WTC11 (cell line): ENCODE results near the gene BNIP1. TPM values are rescaled to one million over a fixed set of nuclear protein-coding genes. Genes with fewer than 3 reads are reported as not detected.

ENCODE experiments used
- ATAC-seq: fragments of 200-7000 bp; cut with Tn5 transposase; 2 replicates; pipeline ENCODE4 v1.10.0; 2021; ENCODE audit warnings: mild to moderate bottlenecking, moderate library complexity
- CTCF ChIA-PET: fragments of 300-600 bp; sonication (Branson Sonifier 250); formaldehyde crosslinking; loops from one replicate; lab custom pipeline; 2021; ENCODE audit warnings: antibody characterized with exemption; lab: Charles Lee
- POLR2A ChIA-PET: fragments of 350-600 bp; sonication (Branson Sonifier 250); formaldehyde crosslinking; loops from one replicate; lab custom pipeline; 2021; ENCODE audit warnings: antibody characterized with exemption; lab: Charles Lee
- DNase-seq: peaks from one replicate; pipeline ENCODE4 v3.0.0; 2021; ENCODE audit warnings: low spot score
- H3K27ac Mint-ChIP-seq: 2 replicates; pipeline ENCODE4 v1.8.0; 2021; ENCODE audit warnings: mixed read lengths
- H3K27me3 Mint-ChIP-seq: 2 replicates; pipeline ENCODE4 v1.8.0; 2021; ENCODE audit warnings: low read depth, mild to moderate bottlenecking, moderate library complexity, mixed read lengths
- H3K36me3 Mint-ChIP-seq: 2 replicates; pipeline ENCODE4 v1.8.0; 2021; ENCODE audit warnings: mixed read lengths
- H3K4me1 Mint-ChIP-seq: 2 replicates; pipeline ENCODE4 v1.8.0; 2022; ENCODE audit warnings: mixed read lengths
- H3K4me3 Mint-ChIP-seq: 2 replicates; pipeline ENCODE4 v1.8.0; 2021; ENCODE audit warnings: mild to moderate bottlenecking, moderate library complexity, mixed read lengths
- H3K9me3 Mint-ChIP-seq: 2 replicates; pipeline ENCODE4 v1.8.0; 2021; ENCODE audit warnings: mixed read lengths
- ATF3 ChIP-seq: sonication (generic); formaldehyde crosslinking; conservative IDR thresholded peaks from 2 replicates; pipeline ENCODE4 v1.8.1; 2022; ENCODE audit warnings: mild to moderate bottlenecking, missing genetic modification reagents
- CTCF ChIP-seq: fragments of 200-600 bp; IDR thresholded peaks from 2 replicates; pipeline ENCODE4 v1.8.0; 2022; ENCODE audit warnings: antibody characterized with exemption
- ELF4 ChIP-seq: sonication (generic); formaldehyde crosslinking; IDR thresholded peaks from 2 replicates; pipeline ENCODE4 v1.8.1; 2022; ENCODE audit warnings: low read depth, mild to moderate bottlenecking, moderate library complexity, missing genetic modification reagents
- ESRRA ChIP-seq: sonication (generic); formaldehyde crosslinking; IDR thresholded peaks from 2 replicates; pipeline ENCODE4 v1.8.1; 2022; ENCODE audit warnings: mild to moderate bottlenecking, missing genetic modification reagents, borderline replicate concordance
- ETV6 ChIP-seq: sonication (generic); formaldehyde crosslinking; IDR thresholded peaks from 2 replicates; pipeline ENCODE4 v1.8.1; 2022; ENCODE audit warnings: mild to moderate bottlenecking, missing genetic modification reagents
- FOXK1 ChIP-seq: sonication (generic); formaldehyde crosslinking; IDR thresholded peaks from 2 replicates; pipeline ENCODE4 v1.8.0; 2022; ENCODE audit warnings: mild to moderate bottlenecking, moderate library complexity, missing genetic modification reagents
- FOXP1 ChIP-seq: sonication (generic); formaldehyde crosslinking; IDR thresholded peaks from 2 replicates; pipeline ENCODE4 v1.8.0; 2022; ENCODE audit warnings: missing genetic modification reagents, mild to moderate bottlenecking, moderate library complexity, borderline replicate concordance
- HMGA2 ChIP-seq: fragments of 250-450 bp; sonication (Bioruptor Pico); IDR thresholded peaks from 2 replicates; pipeline ENCODE4 v1.4.0; 2021; ENCODE audit warnings: mild to moderate bottlenecking, moderate library complexity
- KAT7 ChIP-seq: sonication (generic); formaldehyde crosslinking; IDR thresholded peaks from 2 replicates; pipeline ENCODE4 v1.8.1; 2023; ENCODE audit warnings: missing genetic modification reagents, mild to moderate bottlenecking, borderline replicate concordance
- NFE2L1 ChIP-seq: sonication (generic); formaldehyde crosslinking; IDR thresholded peaks from 2 replicates; pipeline ENCODE4 v1.8.1; 2023; ENCODE audit warnings: missing genetic modification reagents
- NR1H2 ChIP-seq: sonication (generic); formaldehyde crosslinking; IDR thresholded peaks from 2 replicates; pipeline ENCODE4 v1.9.0; 2021; ENCODE audit warnings: mild to moderate bottlenecking, moderate library complexity, missing genetic modification reagents
- PREB ChIP-seq: sonication (generic); formaldehyde crosslinking; IDR thresholded peaks from 2 replicates; pipeline ENCODE4 v1.8.1; 2022; ENCODE audit warnings: mild to moderate bottlenecking, missing genetic modification reagents, moderate library complexity, borderline replicate concordance
- USF2 ChIP-seq: sonication (generic); formaldehyde crosslinking; IDR thresholded peaks from 2 replicates; pipeline ENCODE4 v1.8.1; 2023; ENCODE audit warnings: mild to moderate bottlenecking, missing genetic modification reagents, moderate library complexity
- ZBTB21 ChIP-seq: sonication (generic); formaldehyde crosslinking; IDR thresholded peaks from 2 replicates; pipeline ENCODE4 v1.8.1; 2023; ENCODE audit warnings: mild to moderate bottlenecking, missing genetic modification reagents, borderline replicate concordance
- ZNF263 ChIP-seq: sonication (generic); formaldehyde crosslinking; IDR thresholded peaks from 2 replicates; pipeline ENCODE4 v1.8.1; 2022; ENCODE audit warnings: low read depth, mild to moderate bottlenecking, moderate library complexity, missing genetic modification reagents
- ZNF396 ChIP-seq: fragments of 250-450 bp; sonication (Bioruptor Pico); IDR thresholded peaks from 2 replicates; pipeline ENCODE4 v1.8.0; 2021; ENCODE audit warnings: mild to moderate bottlenecking, moderate library complexity, borderline replicate concordance
- ZNF425 ChIP-seq: fragments of 250-450 bp; sonication (Bioruptor Pico); conservative IDR thresholded peaks from 2 replicates; pipeline ENCODE4 v1.9.0; 2021; ENCODE audit warnings: mild to moderate bottlenecking
- ZSCAN18 ChIP-seq: fragments of 250-450 bp; sonication (Bioruptor Pico); IDR thresholded peaks from 2 replicates; pipeline ENCODE4 v2.1.2; 2022; ENCODE audit warnings: mild to moderate bottlenecking, moderate library complexity
- total RNA-seq: library from RNA; stranded (reverse); gene quantifications from 3 replicates; pipeline ENCODE4 v1.2.3, GENCODE V29; 2021

BNIP1 gene
- total RNA-seq, 1 experiment from 2014 or later: 15.4 TPM

- TF ChIP-seq ESRRA (CRISPR knock-in tag) (no peak), KAT7 (CRISPR knock-in tag) (no peak), CTCF (no peak), ZSCAN18 (no peak)
These were observed 40.9 kb upstream of the BNIP1 start (continued) for GRCh38 chr5:173103411-173103810.

- TF ChIP-seq ETV6 (CRISPR knock-in tag) (no peak), ATF3 (no peak), NFE2L1 (no peak), FOXP1 (CRISPR knock-in tag) (no peak), NR1H2 (CRISPR knock-in tag) (no peak), PREB (CRISPR knock-in tag) (no peak), ZNF425 (CRISPR knock-in tag) (no peak), ELF4 (CRISPR knock-in tag) (no peak), USF2 (CRISPR knock-in tag) (no peak)
- H3K4me1 Mint-ChIP-seq: peaks cover 10% of the 10 kb centered on the region
- H3K9me3 Mint-ChIP-seq: no peaks in the 10 kb centered on the region
- ATAC-seq: peak; percentile 60
- DNase-seq: no peak
- H3K27ac Mint-ChIP-seq: no peak overlapping the region
- ChIA-PET CTCF (interaction anchor here (0.6 to 1.2 kb wide), 3 partner anchors 98 to 185 kb away, joined by 3 to 4 read pairs (median 3); no protein-coding TSS in a partner anchor), POLR2A (no interaction called here)
- H3K4me3 Mint-ChIP-seq: no peak overlapping the region
- no peaks in the 10 kb centered on the region for H3K36me3 Mint-ChIP-seq
- H3K27me3 Mint-ChIP-seq: no peaks in the 10 kb centered on the region
These were observed 35.4 kb upstream of the BNIP1 start for GRCh38 chr5:173108914-173109313.

- CTCF ChIA-PET: interaction anchor here (1.1 kb wide), 1 partner anchor 23 kb away, joined by 3 read pairs; no protein-coding TSS in a partner anchor
- DNase-seq (no peak), ATAC-seq (no peak)
- no peak overlapping the region for H3K4me3 Mint-ChIP-seq
- H3K27me3 Mint-ChIP-seq: no peaks in the 10 kb centered on the region
- H3K4me1 Mint-ChIP-seq: peaks cover 3% of the 10 kb centered on the region
- H3K9me3 Mint-ChIP-seq: peaks cover 2% of the 10 kb centered on the region
- TF ChIP-seq ZNF396: no peak
- no peak for TF ChIP-seq FOXK1 (CRISPR knock-in tag)
- no peak for TF ChIP-seq PREB (CRISPR knock-in tag)
- TF ChIP-seq HMGA2 (CRISPR knock-in tag): no peak
- TF ChIP-seq ZNF263: no peak
- no peak for TF ChIP-seq ZBTB21 (CRISPR knock-in tag)
- no peak for TF ChIP-seq USF2 (CRISPR knock-in tag)
- no peak for TF ChIP-seq NFE2L1
- POLR2A ChIA-PET: no interaction called here
- H3K36me3 Mint-ChIP-seq: no peaks in the 10 kb centered on the region
- no peak overlapping the region for H3K27ac Mint-ChIP-seq
These were observed 29.8 kb upstream of the BNIP1 start for GRCh38 chr5:173114536-173114935.
